Upper lobe of left lung (tissue), 6 donors: ENCODE data around the gene IGF2BP3. TPM values are rescaled to one million over a fixed set of nuclear protein-coding genes. Genes with fewer than 3 reads are reported as not detected.

Source experiments
- ATAC-seq, 2 donors: fragments of 200-7000 bp; cut with Tn5 transposase; one replicate each; pipeline ENCODE4 v1.9.1; 2022; ENCODE audit warnings: mild to moderate bottlenecking in 2 of 2, moderate library complexity in 2 of 2; ENCODE audit not compliant: low FRiP score in 2 of 2
- DNase-seq, 2 donors: peaks; one replicate each; pipeline ENCODE4 v3.0.0-alpha.2; 2019 to 2020
- H3K27ac ChIP-seq, 4 donors: fragments of 200-600 bp; sonication (generic); one replicate each; pipeline ENCODE4 v1.5.1; 2016 to 2019
- H3K27me3 ChIP-seq, 4 donors: fragments of 200-600 bp; sonication (generic); one replicate each; pipeline ENCODE4 v1.5.1; 2017 to 2019
- H3K36me3 ChIP-seq, 4 donors: fragments of 200-600 bp; sonication (generic); one replicate each; pipeline ENCODE4 v1.5.1; 2016 to 2019
- H3K4me1 ChIP-seq, 4 donors: fragments of 200-600 bp; sonication (generic); one replicate each; pipeline ENCODE4 v1.5.1; 2018 to 2019
- H3K4me3 ChIP-seq, 4 donors: fragments of 200-600 bp; sonication (generic); one replicate each; pipeline ENCODE4 v1.5.1; 2017 to 2019; ENCODE audit warnings: mild to moderate bottlenecking in 2 of 4, moderate library complexity in 1 of 4
- H3K9me3 ChIP-seq, 4 donors: fragments of 200-600 bp; sonication (generic); one replicate each; pipeline ENCODE4 v1.5.1; 2018 to 2019
- CTCF ChIP-seq, 6 experiments: fragments of 450-650 bp in 4 of 6; fragments of 200-600 bp in 2 of 6; sonication (generic) in 2 of 6; IDR thresholded peaks; one replicate each; pipeline ENCODE4 v1.5.1; 2016 to 2019; ENCODE audit warnings: antibody characterized with exemption in 6 of 6
- EP300 ChIP-seq, 4 donors: sonication (generic); formaldehyde crosslinking; IDR thresholded peaks; one replicate each; pipeline ENCODE4 v1.5.1; 2017; ENCODE audit warnings: antibody characterized with exemption in 4 of 4, control low read depth in 2 of 4
- POLR2A ChIP-seq, 4 donors: fragments of 450-650 bp; IDR thresholded peaks; one replicate each; pipeline ENCODE4 v1.5.1; 2016 to 2017; ENCODE audit warnings: antibody characterized with exemption in 4 of 4, mild to moderate bottlenecking in 2 of 4
- POLR2AphosphoS5 ChIP-seq, 2 donors: sonication (generic); formaldehyde crosslinking; IDR thresholded peaks; one replicate each; pipeline ENCODE4 v1.5.1; 2017; ENCODE audit warnings: antibody characterized with exemption in 2 of 2
- WGBS, 2 donors: methylation state at CpG; one replicate each; pipeline ENCODE4 v1.1.5; 2017 to 2018; 5-methylcytosine and 5-hydroxymethylcytosine counted together
- total RNA-seq, 6 donors: library from RNA; depleted of rRNA in 4 of 6; stranded (reverse); fragments of >200 nt in 4 of 6; gene quantifications; one replicate each; pipeline versions ENCODE4 v1.1.0 to v1.2.1, GENCODE V29; 2016 to 2021
- donor health status: DM: no; HTN: no; CAD: no; lungs with moderate emphysema.
- donor health status: DM: no; HTN: yes; CAD: no; lungs with severe emphysema.

Gene IGF2BP3
- total RNA-seq, 6 donors from 2014 or later = 0.91 to 1.5 (median 1.1) TPM; not detected in 2

- Histone ChIP-seq H3K27me3 (no peaks in the 10 kb centered on the region), H3K27ac (peak overlapping the region in 1 of 4 donors; percentile 50), H3K4me3 (no peak overlapping the region), H3K9me3 (no peaks in the 10 kb centered on the region), H3K36me3 (no peaks in the 10 kb centered on the region), H3K4me1 (peaks cover 37 to 40% (median 37%) of the 10 kb centered on the region in 4 donors)
- no peak for TF ChIP-seq POLR2AphosphoS5 (IDR thresholded peaks at IDR 0.05)
- WGBS, 2 donors = 50 to 52% methylated on average over 2 of the region's 2 CpGs
- ATAC-seq (no peak), DNase-seq (no peak)
Observed at GRCh38 chr7:23335136-23335535, 135.2 kb downstream of the IGF2BP3 start.

- no peaks in the 10 kb centered on the region for H3K27me3 ChIP-seq
- ATAC-seq (peak; percentile 75 to 79), DNase-seq (peak in 1 of 2 donors; percentile 35)
- H3K27ac ChIP-seq = peak overlapping the region in 3 of 4 donors; percentile 2 to 58 (median 37)
- H3K4me3 ChIP-seq = no peak overlapping the region
- no peaks in the 10 kb centered on the region for H3K36me3 ChIP-seq
- TF ChIP-seq POLR2AphosphoS5 (IDR thresholded peaks at IDR 0.05) (peak in 1 of 2 donors; percentile 57), CTCF (IDR thresholded peaks at IDR 0.05) (no peak), POLR2A (IDR thresholded peaks at IDR 0.05) (no peak), EP300 (IDR thresholded peaks at IDR 0.05) (no peak)
- H3K9me3 ChIP-seq = no peaks in the 10 kb centered on the region
- 22 to 26% methylated on average over 5 of the region's 5 CpGs for WGBS, 2 donors
- peaks cover 37 to 40% (median 37%) of the 10 kb centered on the region in 4 donors for H3K4me1 ChIP-seq
Observed at GRCh38 chr7:23334482-23335056, 135.7 kb downstream of the IGF2BP3 start.

GRCh38 chr7:23333671-23334246 lies 136.5 kb downstream of the IGF2BP3 start:
- Histone ChIP-seq H3K27me3 (no peaks in the 10 kb centered on the region), H3K4me3 (no peak overlapping the region), H3K27ac (peak overlapping the region; percentile 2 to 58 (median 34)), H3K4me1 (peaks cover 37 to 40% (median 37%) of the 10 kb centered on the region in 4 donors), H3K9me3 (no peaks in the 10 kb centered on the region), H3K36me3 (no peaks in the 10 kb centered on the region)
- TF ChIP-seq CTCF (IDR thresholded peaks at IDR 0.05) (no peak), POLR2A (IDR thresholded peaks at IDR 0.05) (no peak), POLR2AphosphoS5 (IDR thresholded peaks at IDR 0.05) (no peak), EP300 (IDR thresholded peaks at IDR 0.05) (no peak)
- DNase-seq (no peak), ATAC-seq (peak in 1 of 2 donors; percentile 85)
- WGBS, 2 donors = 67 to 68% methylated on average over 9 of the region's 9 CpGs

- no peaks in the 10 kb centered on the region for H3K36me3 ChIP-seq
- DNase-seq = no peak
- H3K4me1 ChIP-seq = peaks cover 37 to 40% (median 37%) of the 10 kb centered on the region in 4 donors
- WGBS, 2 donors = 19 to 31% methylated on average over 4 of the region's 4 CpGs
- H3K9me3 ChIP-seq = no peaks in the 10 kb centered on the region
- ATAC-seq = peak in 1 of 2 donors; percentile 49
- H3K4me3 ChIP-seq = no peak overlapping the region
- TF ChIP-seq CTCF (IDR thresholded peaks at IDR 0.05) = no peak
- no peak for TF ChIP-seq POLR2A (IDR thresholded peaks at IDR 0.05)
- no peak for TF ChIP-seq POLR2AphosphoS5 (IDR thresholded peaks at IDR 0.05)
- no peak for TF ChIP-seq EP300 (IDR thresholded peaks at IDR 0.05)
- H3K27ac ChIP-seq = peak overlapping the region in 2 of 4 donors; percentile 37 to 58
- no peaks in the 10 kb centered on the region for H3K27me3 ChIP-seq
Observed at GRCh38 chr7:23332910-23333612, 137.2 kb downstream of the IGF2BP3 start.

GRCh38 chr7:23332193-23332592 lies 138.1 kb downstream of the IGF2BP3 start:
- Histone ChIP-seq H3K9me3 (no peaks in the 10 kb centered on the region), H3K4me3 (no peak overlapping the region), H3K27ac (peak overlapping the region in 2 of 4 donors; percentile 37 to 58), H3K27me3 (no peaks in the 10 kb centered on the region), H3K36me3 (no peaks in the 10 kb centered on the region), H3K4me1 (peaks cover 37 to 40% (median 37%) of the 10 kb centered on the region in 4 donors)
- ATAC-seq (no peak), DNase-seq (no peak)
- TF ChIP-seq POLR2AphosphoS5 (IDR thresholded peaks at IDR 0.05) = no peak
- TF ChIP-seq EP300 (IDR thresholded peaks at IDR 0.05) = no peak
- TF ChIP-seq POLR2A (IDR thresholded peaks at IDR 0.05) = no peak
- no peak for TF ChIP-seq CTCF (IDR thresholded peaks at IDR 0.05)
